ENCODE measurements around the gene PROX1.

Gene PROX1

GRCh38 chr1:213987927-213988506 lies at the start of gene PROX1:
TSS of gene PROX1 (plus strand) at chr1:213987973. CDS start at chr1:213996536, 8,563 bp downstream.
- DNase-seq (ENCODE audit: low read depth in 2 of 2) = no peak

- DNase-seq (ENCODE audit: low read depth in 2 of 2) = no peak
These were observed 49.0 kb upstream of the PROX1 start for GRCh38 chr1:213938776-213939175.

- no peak for DNase-seq (ENCODE audit: low read depth in 2 of 2)
These were observed 47.9 kb upstream of the PROX1 start for GRCh38 chr1:213939888-213940287.

- DNase-seq (ENCODE audit: low read depth in 2 of 2) = no peak
These were observed 46.8 kb upstream of the PROX1 start for GRCh38 chr1:213940947-213941346.

GRCh38 chr1:213942061-213942460 lies 45.7 kb upstream of the PROX1 start:
- DNase-seq (ENCODE audit: low read depth in 2 of 2) = no peak

GRCh38 chr1:213947200-213947801 lies 40.5 kb upstream of the PROX1 start:
- DNase-seq (ENCODE audit: low read depth in 2 of 2) = no peak

GRCh38 chr1:213951876-213952275 lies 35.9 kb upstream of the PROX1 start:
- no peak for DNase-seq (ENCODE audit: low read depth in 2 of 2)

- DNase-seq (ENCODE audit: low read depth in 2 of 2) = no peak
These were observed 34.0 kb upstream of the PROX1 start for GRCh38 chr1:213953806-213954205.

- DNase-seq (ENCODE audit: low read depth in 2 of 2) = no peak
These were observed 31.4 kb upstream of the PROX1 start for GRCh38 chr1:213956295-213956770.

GRCh38 chr1:213958346-213958745 lies 29.4 kb upstream of the PROX1 start:
- no peak for DNase-seq (ENCODE audit: low read depth in 2 of 2)

GRCh38 chr1:213960963-213961362 lies 26.8 kb upstream of the PROX1 start:
- no peak for DNase-seq (ENCODE audit: low read depth in 2 of 2)

GRCh38 chr1:213962508-213962907 lies 25.3 kb upstream of the PROX1 start:
- DNase-seq (ENCODE audit: low read depth in 2 of 2) = no peak

- DNase-seq (ENCODE audit: low read depth in 2 of 2) = no peak
These were observed 21.7 kb upstream of the PROX1 start for GRCh38 chr1:213966122-213966521.

GRCh38 chr1:213968146-213968825 lies 19.5 kb upstream of the PROX1 start:
- DNase-seq (ENCODE audit: low read depth in 2 of 2) = no peak

GRCh38 chr1:213969958-213970555 lies 17.7 kb upstream of the PROX1 start:
- no peak for DNase-seq (ENCODE audit: low read depth in 2 of 2)

- no peak for DNase-seq (ENCODE audit: low read depth in 2 of 2)
These were observed 15.6 kb upstream of the PROX1 start for GRCh38 chr1:213972141-213972540.

- DNase-seq (ENCODE audit: low read depth in 2 of 2) = no peak
These were observed 14.6 kb upstream of the PROX1 start for GRCh38 chr1:213973129-213973528.

GRCh38 chr1:213976665-213977485 lies 10.9 kb upstream of the PROX1 start:
- no peak for DNase-seq (ENCODE audit: low read depth in 2 of 2)

GRCh38 chr1:213977486-213977842 lies 10.3 kb upstream of the PROX1 start:
- DNase-seq (ENCODE audit: low read depth in 2 of 2) = no peak

- no peak for DNase-seq (ENCODE audit: low read depth in 2 of 2)
These were observed 9.9 kb upstream of the PROX1 start for GRCh38 chr1:213977909-213978308.

- DNase-seq (ENCODE audit: low read depth in 2 of 2) = no peak
These were observed 7.8 kb upstream of the PROX1 start for GRCh38 chr1:213979751-213980586.
